ENCODE data around the gene DES.

DES gene

DNA sequence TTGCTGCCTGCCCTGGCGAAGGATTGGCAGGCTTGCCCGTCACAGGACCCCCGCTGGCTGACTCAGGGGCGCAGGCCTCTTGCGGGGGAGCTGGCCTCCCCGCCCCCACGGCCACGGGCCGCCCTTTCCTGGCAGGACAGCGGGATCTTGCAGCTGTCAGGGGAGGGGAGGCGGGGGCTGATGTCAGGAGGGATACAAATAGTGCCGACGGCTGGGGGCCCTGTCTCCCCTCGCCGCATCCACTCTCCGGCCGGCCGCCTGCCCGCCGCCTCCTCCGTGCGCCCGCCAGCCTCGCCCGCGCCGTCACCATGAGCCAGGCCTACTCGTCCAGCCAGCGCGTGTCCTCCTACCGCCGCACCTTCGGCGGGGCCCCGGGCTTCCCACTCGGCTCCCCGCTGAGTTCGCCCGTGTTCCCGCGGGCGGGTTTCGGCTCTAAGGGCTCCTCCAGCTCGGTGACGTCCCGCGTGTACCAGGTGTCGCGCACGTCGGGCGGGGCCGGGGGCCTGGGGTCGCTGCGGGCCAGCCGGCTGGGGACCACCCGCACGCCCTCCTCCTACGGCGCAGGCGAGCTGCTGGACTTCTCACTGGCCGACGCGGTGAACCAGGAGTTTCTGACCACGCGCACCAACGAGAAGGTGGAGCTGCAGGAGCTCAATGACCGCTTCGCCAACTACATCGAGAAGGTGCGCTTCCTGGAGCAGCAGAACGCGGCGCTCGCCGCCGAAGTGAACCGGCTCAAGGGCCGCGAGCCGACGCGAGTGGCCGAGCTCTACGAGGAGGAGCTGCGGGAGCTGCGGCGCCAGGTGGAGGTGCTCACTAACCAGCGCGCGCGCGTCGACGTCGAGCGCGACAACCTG lies at the start of gene DES:
TSS of gene DES (plus strand) at position 223 of the 857 bp plus-strand sequence. CDS start at position 309, 86 bp downstream.
- peak within 1 kb of the TSS; percentile 32 for H3K4me3 ChIP-seq (ENCODE audit: low read depth, low read length)
- H3K9ac ChIP-seq (ENCODE audit: low read depth, low read length): no peak within 1 kb of the TSS
- peaks cover 12% of the 10 kb centered on the region for H3K4me1 ChIP-seq (ENCODE audit: control insufficient read depth, insufficient read depth, low read length)
- peaks cover 21% of the 10 kb centered on the region for H3K27me3 ChIP-seq (ENCODE audit: control insufficient read depth, insufficient read depth, low read length)
- H3K9me3 ChIP-seq (ENCODE audit: control insufficient read depth, insufficient read depth, low read length): no peaks in the 10 kb centered on the region
- no peaks in the 10 kb centered on the region for H3K36me3 ChIP-seq (ENCODE audit: control insufficient read depth, insufficient read depth, low read length)

- no peak overlapping the region for H3K4me3 ChIP-seq (ENCODE audit: low read depth, low read length)
These were observed 49.4 kb upstream of the DES start for GRCh38 chr2:219368690-219369191.

DNA sequence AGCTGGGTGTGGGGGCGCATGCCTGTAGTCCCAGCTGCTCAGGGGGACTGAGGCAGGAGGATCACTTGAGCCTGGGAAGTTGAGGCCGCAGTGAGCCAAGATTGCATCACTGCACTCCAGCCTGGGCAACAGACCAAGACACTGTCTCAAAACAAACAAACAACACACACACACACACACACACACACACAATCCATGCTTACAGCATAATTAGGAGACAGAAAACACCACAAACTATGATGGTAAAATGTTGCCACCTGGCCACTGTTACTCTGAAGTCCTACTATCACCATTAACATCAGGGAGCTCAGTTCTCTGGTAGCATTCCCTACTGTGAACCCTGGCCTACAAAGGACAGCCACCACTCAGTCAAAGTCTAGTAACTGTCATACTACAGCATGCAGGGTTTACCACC lies 48.7 kb upstream of the DES start:
- Histone ChIP-seq H3K4me1 (ENCODE audit: control insufficient read depth, insufficient read depth, low read length) (no peaks in the 10 kb centered on the region), H3K36me3 (ENCODE audit: control insufficient read depth, insufficient read depth, low read length) (no peaks in the 10 kb centered on the region), H3K4me3 (ENCODE audit: low read depth, low read length) (no peak overlapping the region), H3K27me3 (ENCODE audit: control insufficient read depth, insufficient read depth, low read length) (no peaks in the 10 kb centered on the region), H3K9me3 (ENCODE audit: control insufficient read depth, insufficient read depth, low read length) (no peaks in the 10 kb centered on the region), H3K9ac (ENCODE audit: low read depth, low read length) (no peak overlapping the region)

More at GRCh38 chr2:219368690-219369191, 49.4 kb upstream of the DES start:
- Histone ChIP-seq H3K4me1 (ENCODE audit: control insufficient read depth, insufficient read depth, low read length) (no peaks in the 10 kb centered on the region), H3K27me3 (ENCODE audit: control insufficient read depth, insufficient read depth, low read length) (no peaks in the 10 kb centered on the region), H3K9me3 (ENCODE audit: control insufficient read depth, insufficient read depth, low read length) (no peaks in the 10 kb centered on the region), H3K36me3 (ENCODE audit: control insufficient read depth, insufficient read depth, low read length) (no peaks in the 10 kb centered on the region), H3K9ac (ENCODE audit: low read depth, low read length) (no peak overlapping the region)

DNA sequence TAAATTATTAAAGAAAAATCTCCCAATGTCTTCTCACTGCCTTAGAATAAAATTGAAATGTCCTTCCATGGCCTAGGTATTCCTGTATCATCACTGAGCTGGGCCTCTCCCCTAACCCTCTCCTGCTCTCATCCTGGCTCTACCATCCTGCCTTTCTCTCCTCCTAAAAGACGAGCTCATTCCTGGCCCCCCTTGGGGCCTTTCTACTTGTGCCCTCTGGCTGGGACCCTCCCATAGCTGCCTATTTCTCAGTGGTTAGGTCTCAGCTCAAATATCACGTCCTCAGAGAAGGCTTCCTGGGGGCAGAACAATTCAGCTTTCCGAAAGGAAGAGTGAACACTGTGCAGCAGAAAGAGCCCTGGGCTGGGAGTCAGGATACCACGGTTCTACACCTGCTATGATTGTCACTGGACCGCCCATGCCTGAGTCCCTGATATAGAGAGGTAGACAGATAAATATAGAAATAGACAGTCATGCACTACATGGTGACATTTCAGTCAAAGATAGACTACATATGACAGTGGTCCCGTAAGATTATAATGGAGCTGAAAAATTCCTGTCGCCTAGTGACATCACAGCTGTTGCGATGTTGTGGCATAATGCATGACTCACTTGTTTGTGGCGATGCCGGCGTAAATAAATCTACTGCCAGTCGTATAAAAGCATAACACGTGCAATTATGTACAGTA lies 39.9 kb upstream of the DES start:
- H3K27me3 ChIP-seq (ENCODE audit: control insufficient read depth, insufficient read depth, low read length): no peaks in the 10 kb centered on the region
- H3K36me3 ChIP-seq (ENCODE audit: control insufficient read depth, insufficient read depth, low read length): peaks cover 20% of the 10 kb centered on the region
- H3K4me1 ChIP-seq (ENCODE audit: control insufficient read depth, insufficient read depth, low read length): no peaks in the 10 kb centered on the region
- H3K9me3 ChIP-seq (ENCODE audit: control insufficient read depth, insufficient read depth, low read length): no peaks in the 10 kb centered on the region
- no peak overlapping the region for H3K9ac ChIP-seq (ENCODE audit: low read depth, low read length)
- H3K4me3 ChIP-seq (ENCODE audit: low read depth, low read length): no peak overlapping the region

- peaks cover 30% of the 10 kb centered on the region for H3K36me3 ChIP-seq (ENCODE audit: control insufficient read depth, insufficient read depth, low read length)
- no peak overlapping the region for H3K4me3 ChIP-seq (ENCODE audit: low read depth, low read length)
- H3K9ac ChIP-seq (ENCODE audit: low read depth, low read length): no peak overlapping the region
- H3K4me1 ChIP-seq (ENCODE audit: control insufficient read depth, insufficient read depth, low read length): no peaks in the 10 kb centered on the region
- no peaks in the 10 kb centered on the region for H3K9me3 ChIP-seq (ENCODE audit: control insufficient read depth, insufficient read depth, low read length)
- no peaks in the 10 kb centered on the region for H3K27me3 ChIP-seq (ENCODE audit: control insufficient read depth, insufficient read depth, low read length)
These were observed 37.3 kb upstream of the DES start for GRCh38 chr2:219380926-219381325.

GRCh38 chr2:219381448-219381847 lies 36.7 kb upstream of the DES start:
- Histone ChIP-seq H3K4me1 (ENCODE audit: control insufficient read depth, insufficient read depth, low read length) (no peaks in the 10 kb centered on the region), H3K4me3 (ENCODE audit: low read depth, low read length) (no peak overlapping the region), H3K36me3 (ENCODE audit: control insufficient read depth, insufficient read depth, low read length) (peaks cover 35% of the 10 kb centered on the region), H3K27me3 (ENCODE audit: control insufficient read depth, insufficient read depth, low read length) (no peaks in the 10 kb centered on the region), H3K9me3 (ENCODE audit: control insufficient read depth, insufficient read depth, low read length) (no peaks in the 10 kb centered on the region), H3K9ac (ENCODE audit: low read depth, low read length) (no peak overlapping the region)

DNA sequence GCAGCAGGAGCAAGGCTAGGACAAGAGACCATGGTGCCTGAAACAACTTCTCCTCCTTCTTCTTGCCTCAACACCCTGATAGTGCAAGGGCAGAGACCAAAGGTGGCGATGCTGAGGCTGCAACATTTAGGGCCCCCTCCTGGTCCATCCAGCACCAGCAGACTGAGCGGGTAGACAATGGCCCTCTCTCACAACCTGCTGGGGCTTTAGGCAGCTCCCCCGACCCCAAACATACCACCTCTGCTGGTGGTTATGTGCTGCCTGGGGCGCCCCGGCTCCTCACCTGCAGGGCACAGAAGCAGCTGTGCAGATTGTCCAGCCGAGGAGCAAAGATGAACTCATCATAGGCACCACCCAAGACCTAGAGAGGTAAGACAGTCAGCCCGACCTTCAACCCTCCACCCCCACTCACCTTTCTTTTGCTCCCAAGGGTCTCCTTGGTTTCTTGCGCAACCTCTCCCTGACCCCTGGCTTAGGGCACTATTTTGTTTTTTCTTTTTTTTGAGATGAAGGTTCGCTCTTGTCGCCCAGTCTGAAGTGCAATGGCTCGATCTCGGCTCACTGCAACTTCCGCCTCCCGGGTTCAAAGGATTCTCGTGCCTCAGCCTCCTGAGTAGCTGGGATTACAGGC lies 34.0 kb upstream of the DES start:
- H3K36me3 ChIP-seq (ENCODE audit: control insufficient read depth, insufficient read depth, low read length): peaks cover 35% of the 10 kb centered on the region
- H3K9ac ChIP-seq (ENCODE audit: low read depth, low read length): no peak overlapping the region
- no peaks in the 10 kb centered on the region for H3K4me1 ChIP-seq (ENCODE audit: control insufficient read depth, insufficient read depth, low read length)
- no peak overlapping the region for H3K4me3 ChIP-seq (ENCODE audit: low read depth, low read length)
- no peaks in the 10 kb centered on the region for H3K27me3 ChIP-seq (ENCODE audit: control insufficient read depth, insufficient read depth, low read length)
- no peaks in the 10 kb centered on the region for H3K9me3 ChIP-seq (ENCODE audit: control insufficient read depth, insufficient read depth, low read length)

DNA sequence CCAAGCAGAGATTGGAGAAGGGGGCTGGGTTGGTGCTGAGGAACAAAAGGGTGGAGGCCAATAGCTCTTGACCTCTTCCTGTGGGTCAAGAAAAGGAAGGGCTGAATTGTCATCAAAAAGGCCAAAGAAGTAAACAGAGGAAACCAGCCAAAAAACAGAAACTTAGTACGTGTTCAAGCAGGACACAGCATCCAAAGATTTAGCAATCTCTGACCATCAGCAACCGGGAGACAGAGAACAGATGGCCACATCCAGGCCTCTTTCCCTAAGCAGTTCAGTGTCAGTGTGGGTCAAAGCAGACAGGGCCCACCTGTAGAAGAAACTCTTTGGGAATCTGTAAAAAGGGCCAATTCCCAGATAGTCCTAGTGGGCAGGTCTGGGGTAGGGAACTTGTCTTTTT lies 33.3 kb upstream of the DES start:
- Histone ChIP-seq H3K4me3 (ENCODE audit: low read depth, low read length) (no peak overlapping the region), H3K9me3 (ENCODE audit: control insufficient read depth, insufficient read depth, low read length) (no peaks in the 10 kb centered on the region), H3K36me3 (ENCODE audit: control insufficient read depth, insufficient read depth, low read length) (peaks cover 35% of the 10 kb centered on the region), H3K27me3 (ENCODE audit: control insufficient read depth, insufficient read depth, low read length) (no peaks in the 10 kb centered on the region), H3K4me1 (ENCODE audit: control insufficient read depth, insufficient read depth, low read length) (no peaks in the 10 kb centered on the region), H3K9ac (ENCODE audit: low read depth, low read length) (no peak overlapping the region)

GRCh38 chr2:219385958-219386520 lies 32.1 kb upstream of the DES start:
- Histone ChIP-seq H3K4me1 (ENCODE audit: control insufficient read depth, insufficient read depth, low read length) (no peaks in the 10 kb centered on the region), H3K27me3 (ENCODE audit: control insufficient read depth, insufficient read depth, low read length) (no peaks in the 10 kb centered on the region), H3K9ac (ENCODE audit: low read depth, low read length) (no peak overlapping the region), H3K9me3 (ENCODE audit: control insufficient read depth, insufficient read depth, low read length) (no peaks in the 10 kb centered on the region), H3K4me3 (ENCODE audit: low read depth, low read length) (no peak overlapping the region), H3K36me3 (ENCODE audit: control insufficient read depth, insufficient read depth, low read length) (peaks cover 32% of the 10 kb centered on the region)

GRCh38 chr2:219386532-219387280 lies 31.5 kb upstream of the DES start:
- Histone ChIP-seq H3K4me3 (ENCODE audit: low read depth, low read length) (peak overlapping the region; percentile 75), H3K9ac (ENCODE audit: low read depth, low read length) (peak overlapping the region; percentile 41), H3K4me1 (ENCODE audit: control insufficient read depth, insufficient read depth, low read length) (no peaks in the 10 kb centered on the region), H3K9me3 (ENCODE audit: control insufficient read depth, insufficient read depth, low read length) (no peaks in the 10 kb centered on the region), H3K27me3 (ENCODE audit: control insufficient read depth, insufficient read depth, low read length) (no peaks in the 10 kb centered on the region), H3K36me3 (ENCODE audit: control insufficient read depth, insufficient read depth, low read length) (peaks cover 25% of the 10 kb centered on the region)

All from iPS-15b (cell line).